Measurements from ENCODE around the gene GPR158.

GPR158 gene

GRCh38 chr10:25176421-25176968, 1.7 kb downstream of the GPR158 start:
- Mint-ChIP-seq H3K27ac (no peak overlapping the region), H3K4me1 (ENCODE audit: low read depth) (peaks cover 5% of the 10 kb centered on the region), H3K4me3 (no peak overlapping the region), H3K36me3 (ENCODE audit: low read depth) (no peaks in the 10 kb centered on the region), H3K27me3 (peaks cover 46% of the 10 kb centered on the region), H3K9me3 (no peaks in the 10 kb centered on the region)
- intact Hi-C loops (cut with micrococcal nuclease), result no loop called here

GRCh38 chr10:25177093-25177753, 2.4 kb downstream of the GPR158 start:
- Mint-ChIP-seq H3K27me3 (peaks cover 46% of the 10 kb centered on the region), H3K9me3 (no peaks in the 10 kb centered on the region), H3K36me3 (ENCODE audit: low read depth) (no peaks in the 10 kb centered on the region), H3K4me1 (ENCODE audit: low read depth) (peaks cover 5% of the 10 kb centered on the region), H3K27ac (no peak overlapping the region), H3K4me3 (no peak overlapping the region)
- intact Hi-C loops (cut with micrococcal nuclease), result no loop called here

GRCh38 chr10:25177754-25178135, 2.9 kb downstream of the GPR158 start:
- no peaks in the 10 kb centered on the region for H3K9me3 Mint-ChIP-seq
- peaks cover 5% of the 10 kb centered on the region for H3K4me1 Mint-ChIP-seq (ENCODE audit: low read depth)
- H3K27ac Mint-ChIP-seq, result no peak overlapping the region
- H3K4me3 Mint-ChIP-seq, result no peak overlapping the region
- H3K27me3 Mint-ChIP-seq, result peaks cover 46% of the 10 kb centered on the region
- no peaks in the 10 kb centered on the region for H3K36me3 Mint-ChIP-seq (ENCODE audit: low read depth)
- intact Hi-C loops (cut with micrococcal nuclease), result no loop called here

- peaks cover 5% of the 10 kb centered on the region for H3K4me1 Mint-ChIP-seq (ENCODE audit: low read depth)
- H3K9me3 Mint-ChIP-seq, result no peaks in the 10 kb centered on the region
- peaks cover 44% of the 10 kb centered on the region for H3K27me3 Mint-ChIP-seq
- intact Hi-C loops (cut with micrococcal nuclease), result no loop called here
- H3K27ac Mint-ChIP-seq, result no peak overlapping the region
- no peaks in the 10 kb centered on the region for H3K36me3 Mint-ChIP-seq (ENCODE audit: low read depth)
- no peak overlapping the region for H3K4me3 Mint-ChIP-seq
These were observed 3.6 kb downstream of the GPR158 start for GRCh38 chr10:25178411-25178810.

GRCh38 chr10:25180801-25181200, 6.0 kb downstream of the GPR158 start:
- H3K4me1 Mint-ChIP-seq (ENCODE audit: low read depth), result no peaks in the 10 kb centered on the region
- H3K27me3 Mint-ChIP-seq, result peaks cover 20% of the 10 kb centered on the region
- intact Hi-C loops (cut with micrococcal nuclease), result no loop called here
- H3K9me3 Mint-ChIP-seq, result no peaks in the 10 kb centered on the region
- H3K27ac Mint-ChIP-seq, result no peak overlapping the region
- no peaks in the 10 kb centered on the region for H3K36me3 Mint-ChIP-seq (ENCODE audit: low read depth)
- no peak overlapping the region for H3K4me3 Mint-ChIP-seq

- no peaks in the 10 kb centered on the region for H3K9me3 Mint-ChIP-seq
- intact Hi-C loops (cut with micrococcal nuclease), result no loop called here
- no peaks in the 10 kb centered on the region for H3K36me3 Mint-ChIP-seq (ENCODE audit: low read depth)
- peaks cover 2% of the 10 kb centered on the region for H3K27me3 Mint-ChIP-seq
- no peaks in the 10 kb centered on the region for H3K4me1 Mint-ChIP-seq (ENCODE audit: low read depth)
- no peak overlapping the region for H3K4me3 Mint-ChIP-seq
- no peak overlapping the region for H3K27ac Mint-ChIP-seq
These were observed 7.8 kb downstream of the GPR158 start for GRCh38 chr10:25182636-25183035.

- no peaks in the 10 kb centered on the region for H3K9me3 Mint-ChIP-seq
- no peaks in the 10 kb centered on the region for H3K27me3 Mint-ChIP-seq
- no peak overlapping the region for H3K27ac Mint-ChIP-seq
These were observed 16.5 kb downstream of the GPR158 start for GRCh38 chr10:25191162-25191895.

GRCh38 chr10:25198151-25198550, 23.4 kb downstream of the GPR158 start:
- H3K36me3 Mint-ChIP-seq (ENCODE audit: low read depth), result no peaks in the 10 kb centered on the region
- no peak overlapping the region for H3K27ac Mint-ChIP-seq
- no peaks in the 10 kb centered on the region for H3K4me1 Mint-ChIP-seq (ENCODE audit: low read depth)
- intact Hi-C loops (cut with micrococcal nuclease), result no loop called here
- H3K4me3 Mint-ChIP-seq, result no peak overlapping the region
- H3K9me3 Mint-ChIP-seq, result peaks cover 11% of the 10 kb centered on the region
- H3K27me3 Mint-ChIP-seq, result no peaks in the 10 kb centered on the region

More at GRCh38 chr10:25191162-25191895, 16.5 kb downstream of the GPR158 start:
- Mint-ChIP-seq H3K36me3 (ENCODE audit: low read depth) (no peaks in the 10 kb centered on the region), H3K4me1 (ENCODE audit: low read depth) (no peaks in the 10 kb centered on the region), H3K4me3 (no peak overlapping the region)
- intact Hi-C loops (cut with micrococcal nuclease), result no loop called here

- Mint-ChIP-seq H3K27ac (no peak overlapping the region), H3K36me3 (ENCODE audit: low read depth) (no peaks in the 10 kb centered on the region), H3K4me1 (ENCODE audit: low read depth) (no peaks in the 10 kb centered on the region), H3K27me3 (no peaks in the 10 kb centered on the region), H3K9me3 (peaks cover 2% of the 10 kb centered on the region), H3K4me3 (no peak overlapping the region)
- intact Hi-C loops (cut with micrococcal nuclease), result no loop called here
These were observed 32.1 kb downstream of the GPR158 start for GRCh38 chr10:25206693-25207414.

- Mint-ChIP-seq H3K9me3 (no peaks in the 10 kb centered on the region), H3K36me3 (ENCODE audit: low read depth) (no peaks in the 10 kb centered on the region), H3K27me3 (no peaks in the 10 kb centered on the region), H3K4me1 (ENCODE audit: low read depth) (no peaks in the 10 kb centered on the region), H3K27ac (no peak overlapping the region), H3K4me3 (no peak overlapping the region)
- intact Hi-C loops (cut with micrococcal nuclease), result no loop called here
These were observed 34.8 kb downstream of the GPR158 start for GRCh38 chr10:25209618-25210017.

GRCh38 chr10:25210265-25210664, 35.5 kb downstream of the GPR158 start:
- H3K27ac Mint-ChIP-seq, result no peak overlapping the region
- no peaks in the 10 kb centered on the region for H3K27me3 Mint-ChIP-seq
- H3K9me3 Mint-ChIP-seq, result no peaks in the 10 kb centered on the region
- H3K4me1 Mint-ChIP-seq (ENCODE audit: low read depth), result no peaks in the 10 kb centered on the region
- intact Hi-C loops (cut with micrococcal nuclease), result no loop called here
- no peak overlapping the region for H3K4me3 Mint-ChIP-seq
- no peaks in the 10 kb centered on the region for H3K36me3 Mint-ChIP-seq (ENCODE audit: low read depth)

GRCh38 chr10:25220156-25220555, 45.4 kb downstream of the GPR158 start:
- Mint-ChIP-seq H3K36me3 (ENCODE audit: low read depth) (no peaks in the 10 kb centered on the region), H3K4me3 (no peak overlapping the region), H3K27ac (no peak overlapping the region), H3K9me3 (no peaks in the 10 kb centered on the region), H3K4me1 (ENCODE audit: low read depth) (no peaks in the 10 kb centered on the region), H3K27me3 (no peaks in the 10 kb centered on the region)
- intact Hi-C loops (cut with micrococcal nuclease), result no loop called here

GRCh38 chr10:25222085-25222660, 47.4 kb downstream of the GPR158 start:
- H3K36me3 Mint-ChIP-seq (ENCODE audit: low read depth), result no peaks in the 10 kb centered on the region
- no peaks in the 10 kb centered on the region for H3K27me3 Mint-ChIP-seq
- intact Hi-C loops (cut with micrococcal nuclease), result no loop called here
- H3K27ac Mint-ChIP-seq, result no peak overlapping the region
- H3K9me3 Mint-ChIP-seq, result no peaks in the 10 kb centered on the region
- H3K4me3 Mint-ChIP-seq, result no peak overlapping the region
- H3K4me1 Mint-ChIP-seq (ENCODE audit: low read depth), result no peaks in the 10 kb centered on the region
